A549 (cell line): ENCODE results near the gene MEF2D. TPM values are rescaled to one million over a fixed set of nuclear protein-coding genes. Genes with fewer than 3 reads are reported as not detected.

ENCODE experiments used
- ATAC-seq, 2 experiments: fragments of 200-7000 bp in 1 of 2; fragments of >200 bp in 1 of 2; cut with Nextera tagmentation in 1 of 2; cut with Tn5 transposase in 1 of 2; 3 replicates each; pipeline versions ENCODE4 v1.8.0 to v1.9.1; 2018 to 2020; ENCODE audit warnings: mild to moderate bottlenecking in 1 of 2, moderate library complexity in 1 of 2
- CTCF ChIA-PET: fragments of 300-600 bp; sonication (Branson Sonifier 250); formaldehyde crosslinking; extraction: SDS; loops from one replicate; lab custom pipeline; 2021; ENCODE audit warnings: antibody characterized with exemption, inconsistent platforms; lab: Yijun Ruan, JAX
- POLR2A ChIA-PET: fragments of 350-600 bp; formaldehyde crosslinking; extraction: SDS; loops from one replicate; lab custom pipeline; 2021; ENCODE audit warnings: antibody characterized with exemption, inconsistent platforms; lab: Yijun Ruan, JAX
- DNase-seq, 2 experiments: peaks; one replicate each; pipeline versions ENCODE4 v3.0.0 to v3.0.0-alpha.2; 2011 to 2016; ENCODE audit warnings: low read depth in 1 of 2, low spot score in 1 of 2
- FAIRE-seq: peaks from 2 replicates; lab custom pipeline; 2011; peaks lifted over from hg19 to GRCh38; lab: Jason Lieb, UNC
- H3K27ac ChIP-seq, 2 experiments: fragments of >200 bp; sonication (Bioruptor Twin); formaldehyde crosslinking; 3 replicates each; pipeline ENCODE4 v1.5.1; 2016 to 2017
- H3K4me1 ChIP-seq: fragments of >200 bp; sonication (Bioruptor Twin); formaldehyde crosslinking; 3 replicates; pipeline ENCODE4 v1.6.1; 2016
- H3K4me2 ChIP-seq: fragments of >200 bp; sonication (Bioruptor Twin); formaldehyde crosslinking; 3 replicates; pipeline ENCODE4 v1.6.1; 2016
- H3K4me3 ChIP-seq: fragments of >200 bp; sonication (Bioruptor Twin); formaldehyde crosslinking; 3 replicates; pipeline ENCODE4 v1.5.1; 2016
- H3K9me3 ChIP-seq: fragments of >200 bp; sonication (Bioruptor Twin); formaldehyde crosslinking; 3 replicates; pipeline ENCODE4 v1.6.1; 2016
- CBX2 ChIP-seq: fragments of 200-600 bp; sonication (generic); IDR thresholded peaks from 2 replicates; pipeline ENCODE4 v1.6.1; 2016; ENCODE audit warnings: low read depth, mild to moderate bottlenecking, borderline replicate concordance
- EP300 ChIP-seq, 2 experiments: fragments of >200 bp; sonication (Bioruptor Twin); formaldehyde crosslinking; IDR thresholded peaks; 2 replicates in 1 of 2; 3 replicates in 1 of 2; pipeline ENCODE4 v1.6.1; 2016 to 2017
- ESRRA ChIP-seq: fragments of 150-350 bp; IDR thresholded peaks from 2 replicates; pipeline ENCODE4 v1.6.1; 2014; ENCODE audit warnings: mild to moderate bottlenecking, low read length, borderline replicate concordance
- FOSL2 ChIP-seq, 2 experiments: fragments of 450-650 bp in 1 of 2; fragments of >200 bp in 1 of 2; sonication (Bioruptor Twin) in 1 of 2; formaldehyde crosslinking; IDR thresholded peaks; 2 replicates each; pipeline versions ENCODE4 v1.5.0 to v1.6.1; 2016 to 2020; ENCODE audit warnings: mild to moderate bottlenecking in 1 of 2, moderate library complexity in 1 of 2
- HDAC2 ChIP-seq: fragments of 200-600 bp; sonication (generic); IDR thresholded peaks from 2 replicates; pipeline ENCODE4 v1.6.1; 2016
- HOXA7 ChIP-seq: fragments of 250-450 bp; sonication (Bioruptor Pico); IDR thresholded peaks from 2 replicates; pipeline ENCODE4 v1.5.0; 2020; ENCODE audit warnings: mild to moderate bottlenecking, moderate library complexity
- HOXB13 ChIP-seq: fragments of 250-450 bp; sonication (Bioruptor Pico); IDR thresholded peaks from 2 replicates; pipeline ENCODE4 v1.5.0; 2020; ENCODE audit warnings: low read depth, mild to moderate bottlenecking, moderate library complexity
- JUN ChIP-seq, 2 experiments: fragments of >200 bp; sonication (Bioruptor Twin); formaldehyde crosslinking; IDR thresholded peaks; 2 replicates in 1 of 2; 3 replicates in 1 of 2; pipeline ENCODE4 v1.6.1; 2016 to 2017
- KDM1A ChIP-seq: fragments of 200-600 bp; sonication (generic); IDR thresholded peaks from 2 replicates; pipeline ENCODE4 v1.6.1; 2016; ENCODE audit warnings: low read depth, mild to moderate bottlenecking
- NPAS2 ChIP-seq: fragments of 250-450 bp; sonication (Bioruptor Pico); IDR thresholded peaks from 2 replicates; pipeline ENCODE4 v1.8.0; 2022; ENCODE audit warnings: mild to moderate bottlenecking, moderate library complexity, borderline replicate concordance
- PHF8 ChIP-seq: fragments of 200-600 bp; sonication (generic); IDR thresholded peaks from 2 replicates; pipeline ENCODE4 v1.6.1; 2016; ENCODE audit warnings: low read depth, mild to moderate bottlenecking, antibody characterized with exemption, moderate library complexity, borderline replicate concordance
- RAD21 ChIP-seq, 2 experiments: fragments of >200 bp in 1 of 2; sonication (Bioruptor Twin) in 1 of 2; formaldehyde crosslinking in 1 of 2; IDR thresholded peaks in 1 of 2; conservative IDR thresholded peaks in 1 of 2; 2 replicates in 1 of 2; 3 replicates in 1 of 2; pipeline ENCODE4 v1.6.1; 2012 to 2018; ENCODE audit warnings: inconsistent platforms in 1 of 2
- RNF2 ChIP-seq: fragments of 200-600 bp; sonication (generic); IDR thresholded peaks from 2 replicates; pipeline ENCODE4 v1.6.1; 2016; ENCODE audit warnings: low read depth, mild to moderate bottlenecking, antibody characterized with exemption, moderate library complexity, borderline replicate concordance
- SMC3 ChIP-seq: fragments of >200 bp; sonication (Bioruptor Twin); formaldehyde crosslinking; IDR thresholded peaks from 3 replicates; pipeline ENCODE4 v1.6.1; 2018; ENCODE audit warnings: inconsistent platforms
- ZC3H11A ChIP-seq: fragments of 450-650 bp; IDR thresholded peaks from 2 replicates; pipeline ENCODE4 v1.6.1; 2014; ENCODE audit warnings: antibody characterized with exemption, mild to moderate bottlenecking
- WGBS: methylation state at CpG from one replicate; pipeline ENCODE4 v1.1.6; 2017; ENCODE audit errors: missing lambda C conversion rate; 5-methylcytosine and 5-hydroxymethylcytosine counted together
- polyA plus RNA-seq, 4 experiments: library from polyadenylated mRNA; depleted of rRNA in 3 of 4; stranded (reverse); fragments of >200 nt; fragmentation: RNase III in 1 of 4; extraction: RNeasy Plus Mini Kit Qiagen cat#74134 plus additional on column Dnase treatment in 1 of 4; gene quantifications; 2 replicates in 3 of 4; 3 replicates in 1 of 4; pipeline ENCODE4 v1.2.3, GENCODE V29; 2011 to 2017
- TF ChIP-seq, protein P1 (sequence below): fragments of 250-450 bp; sonication (Bioruptor Pico); IDR thresholded peaks from 2 replicates; pipeline ENCODE4 v1.5.0; 2020; ENCODE audit warnings: low read depth, mild to moderate bottlenecking, moderate library complexity
- TF ChIP-seq, protein P2 (sequence below): fragments of 250-450 bp; sonication (Bioruptor Pico); IDR thresholded peaks from 2 replicates; pipeline ENCODE4 v1.5.0; 2021; ENCODE audit warnings: mild to moderate bottlenecking, moderate library complexity, borderline replicate concordance

MEF2D gene
- polyA plus RNA-seq, 2 of the 4 experiments (the other 2 are of a cell fraction), result 16.8 to 23.4 TPM

GRCh38 chr1:156492013-156492590 lies 8.5 kb downstream of the MEF2D start (continued):
- TF ChIP-seq, protein P1, sequence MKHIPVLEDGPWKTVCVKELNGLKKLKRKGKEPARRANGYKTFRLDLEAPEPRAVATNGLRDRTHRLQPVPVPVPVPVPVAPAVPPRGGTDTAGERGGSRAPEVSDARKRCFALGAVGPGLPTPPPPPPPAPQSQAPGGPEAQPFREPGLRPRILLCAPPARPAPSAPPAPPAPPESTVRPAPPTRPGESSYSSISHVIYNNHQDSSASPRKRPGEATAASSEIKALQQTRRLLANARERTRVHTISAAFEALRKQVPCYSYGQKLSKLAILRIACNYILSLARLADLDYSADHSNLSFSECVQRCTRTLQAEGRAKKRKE (CRISPR knock-in tag), result no peak
- TF ChIP-seq, protein P2, sequence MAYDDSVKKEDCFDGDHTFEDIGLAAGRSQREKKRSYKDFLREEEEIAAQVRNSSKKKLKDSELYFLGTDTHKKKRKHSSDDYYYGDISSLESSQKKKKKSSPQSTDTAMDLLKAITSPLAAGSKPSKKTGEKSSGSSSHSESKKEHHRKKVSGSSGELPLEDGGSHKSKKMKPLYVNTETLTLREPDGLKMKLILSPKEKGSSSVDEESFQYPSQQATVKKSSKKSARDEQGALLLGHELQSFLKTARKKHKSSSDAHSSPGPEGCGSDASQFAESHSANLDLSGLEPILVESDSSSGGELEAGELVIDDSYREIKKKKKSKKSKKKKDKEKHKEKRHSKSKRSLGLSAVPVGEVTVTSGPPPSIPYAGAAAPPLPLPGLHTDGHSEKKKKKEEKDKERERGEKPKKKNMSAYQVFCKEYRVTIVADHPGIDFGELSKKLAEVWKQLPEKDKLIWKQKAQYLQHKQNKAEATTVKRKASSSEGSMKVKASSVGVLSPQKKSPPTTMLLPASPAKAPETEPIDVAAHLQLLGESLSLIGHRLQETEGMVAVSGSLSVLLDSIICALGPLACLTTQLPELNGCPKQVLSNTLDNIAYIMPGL (CRISPR knock-in tag), result no peak
- TF ChIP-seq JUN (IDR thresholded peaks at IDR 0.05) (no peak), HDAC2 (no peak), CBX2 (no peak), EP300 (IDR thresholded peaks at IDR 0.05) (no peak), RNF2 (no peak), SMC3 (no peak), HOXB13 (no peak), PHF8 (no peak), ESRRA (no peak)
- TF ChIP-seq, all 56 proteins: peak for 0

- DNase-seq (no peak), FAIRE-seq (no peak), ATAC-seq (no peak)
- TF ChIP-seq HOXA7 (CRISPR knock-in tag) (no peak), ZC3H11A (no peak), KDM1A (no peak), NPAS2 (CRISPR knock-in tag) (no peak), FOSL2 (IDR thresholded peaks at IDR 0.05) (no peak), FOSL2 (CRISPR knock-in tag; IDR thresholded peaks at IDR 0.05) (peak; percentile 34)
- 90% methylated on average over 6 of the region's 6 CpGs for WGBS
- ChIA-PET POLR2A (interaction anchor here (1.1 to 1.6 kb wide), 5 partner anchors 10 to 100 kb away, joined by 3 to 9 read pairs (median 5); partner anchors contain the start of genes MEF2D and NAXE), CTCF (interaction anchor here (0.6 to 31.7 kb wide), 10 partner anchors 8 to 135 kb away, joined by 3 to 474 read pairs (median 4); partner anchors contain the start of genes HAPLN2 and MEF2D)
- Histone ChIP-seq H3K9me3 (no peaks in the 10 kb centered on the region), H3K4me2 (peak overlapping the region; percentile 72), H3K4me1 (peaks cover 84% of the 10 kb centered on the region), H3K27ac (peak overlapping the region; percentile 48 to 75; a peak in 5 of 6 replicates), H3K4me3 (no peak overlapping the region)
Measured at GRCh38 chr1:156491151-156491949, 9.2 kb downstream of the MEF2D start.

DNA sequence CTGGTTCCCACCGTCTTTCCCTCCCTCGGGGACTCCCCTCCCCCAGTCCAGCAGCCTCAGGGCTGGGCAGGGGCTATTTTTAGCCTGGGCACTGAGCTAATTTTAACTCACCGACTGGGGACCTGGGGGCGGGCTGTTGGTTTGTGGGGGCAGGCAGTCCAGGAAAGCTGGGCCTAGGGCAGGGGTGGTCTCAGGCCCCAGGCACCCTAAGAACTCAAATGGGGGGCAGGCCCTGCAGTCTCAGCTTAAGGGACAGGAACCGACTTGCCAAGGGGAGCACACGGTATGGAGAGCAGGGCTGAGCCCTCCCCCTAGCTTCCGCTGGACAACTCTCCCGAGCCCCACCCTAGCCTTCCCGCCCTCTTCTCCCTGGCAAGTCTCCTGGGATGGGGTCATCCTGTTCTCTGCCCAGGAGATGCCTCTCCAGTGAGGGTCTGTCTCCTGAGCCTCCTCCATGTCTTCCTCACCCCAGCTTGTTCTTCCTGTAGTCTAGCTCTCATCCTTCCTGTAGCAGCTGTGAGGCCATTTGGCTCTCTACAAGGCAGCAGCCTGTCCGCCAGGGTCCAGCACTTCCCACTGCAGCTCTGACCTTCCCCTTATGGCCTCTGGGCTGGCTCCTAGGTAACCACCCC lies 10.1 kb downstream of the MEF2D start:
- ATAC-seq, result peak; percentile 16 to 59; a peak in 3 of 6 replicates
- POLR2A ChIA-PET, result interaction anchor here (1.3 to 1.6 kb wide), 5 partner anchors 11 to 101 kb away, joined by 3 to 9 read pairs (median 4); partner anchors contain the start of genes MEF2D and NAXE
- no peaks in the 10 kb centered on the region for H3K9me3 ChIP-seq
- CTCF ChIA-PET, result interaction anchor here (0.6 to 31.7 kb wide), 8 partner anchors 9 to 136 kb away, joined by 3 to 474 read pairs (median 4); partner anchors contain the start of genes HAPLN2 and MEF2D
- no peak overlapping the region for H3K4me3 ChIP-seq
- DNase-seq, result peak; percentile 33 to 44
- peak overlapping the region; percentile 72 for H3K4me2 ChIP-seq
- TF ChIP-seq RAD21 (conservative IDR thresholded peaks at IDR 0.05 in 1 of 2, IDR thresholded peaks at IDR 0.05 in 1 of 2), result no peak
- 47% methylated on average over 8 of the region's 10 CpGs for WGBS
- FAIRE-seq, result no peak
- H3K4me1 ChIP-seq, result peaks cover 76% of the 10 kb centered on the region
- peak overlapping the region; percentile 48 to 75; a peak in 5 of 6 replicates for H3K27ac ChIP-seq
